Cardiac septum (tissue), 1 donor: ENCODE measurements around the gene PTPRN2. TPM values are rescaled to one million over a fixed set of nuclear protein-coding genes. Genes with fewer than 3 reads are reported as not detected.
"Not testable (repeated sequence)": the region's sequence is repeated elsewhere in the genome, so short reads cannot be mapped to it uniquely, and the experiment has no call there.

Experiments used
- DNase-seq: peaks from one replicate; pipeline ENCODE4 v3.0.0-alpha.2; 2020; ENCODE audit warnings: low spot score
- intact Hi-C: fragments of 100-400 bp; cut with DNase I; formaldehyde crosslinking; loops from one replicate; pipeline ENCODE4 v1.14.0; 2022
- total RNA-seq: library from RNA; stranded (reverse); fragmentation: NEBNext Ultra II Directional; extraction: Animal tissue kit (Norgen Biotek cat#: 25700); gene quantifications from one replicate; pipeline ENCODE4 v1.2.1, GENCODE V29; 2021
- donor health status: DM: no; HTN: no; CAD: no.

Gene PTPRN2
- total RNA-seq, 1 donor from 2014 or later: 0.92 TPM

GRCh38 chr7:158037211-158037610 lies 550.4 kb downstream of the PTPRN2 start:
- intact Hi-C loops: no loop called here
- DNase-seq: peak; percentile 51

GRCh38 chr7:158035343-158035742 lies 552.3 kb downstream of the PTPRN2 start:
- peak; percentile 62 for DNase-seq
- intact Hi-C loops: no loop called here

GRCh38 chr7:158034571-158034970 lies 553.1 kb downstream of the PTPRN2 start:
- peak; percentile 74 for DNase-seq
- intact Hi-C loops: no loop called here

GRCh38 chr7:158033925-158034324 lies 553.7 kb downstream of the PTPRN2 start:
- peak; percentile 10 for DNase-seq

GRCh38 chr7:158033196-158033595 lies 554.4 kb downstream of the PTPRN2 start:
- intact Hi-C loops: no loop called here
- DNase-seq: peak; percentile 38

More at GRCh38 chr7:158033925-158034324, 553.7 kb downstream of the PTPRN2 start:
- intact Hi-C loops: not testable (repeated sequence)

GRCh38 chr7:158032561-158033115 lies 555.0 kb downstream of the PTPRN2 start:
- intact Hi-C loops: no loop called here

GRCh38 chr7:158031867-158032308 lies 555.7 kb downstream of the PTPRN2 start:
- DNase-seq: peak; percentile 38
- intact Hi-C loops: no loop called here

More at GRCh38 chr7:158032561-158033115, 555.0 kb downstream of the PTPRN2 start:
- DNase-seq: no peak

- DNase-seq: peak; percentile 29
- intact Hi-C loops: no loop called here
These were observed 557.1 kb downstream of the PTPRN2 start for GRCh38 chr7:158030566-158030965.

GRCh38 chr7:158030071-158030470 lies 557.6 kb downstream of the PTPRN2 start:
- peak; percentile 50 for DNase-seq
- intact Hi-C loops: no loop called here

- intact Hi-C loops: no loop called here
- DNase-seq: peak; percentile 66
These were observed 558.1 kb downstream of the PTPRN2 start for GRCh38 chr7:158029509-158029908.

- DNase-seq: peak; percentile 24
- intact Hi-C loops: no loop called here
These were observed 558.7 kb downstream of the PTPRN2 start for GRCh38 chr7:158028971-158029370.

- DNase-seq: peak; percentile 24
- intact Hi-C loops: no loop called here
These were observed 559.2 kb downstream of the PTPRN2 start for GRCh38 chr7:158028290-158028941.

- DNase-seq: peak; percentile 29
- intact Hi-C loops: no loop called here
These were observed 560.0 kb downstream of the PTPRN2 start for GRCh38 chr7:158027646-158028045.

GRCh38 chr7:158026636-158027265 lies 560.9 kb downstream of the PTPRN2 start:
- intact Hi-C loops: no loop called here
- DNase-seq: peak; percentile 61

GRCh38 chr7:158025686-158026600 lies 561.7 kb downstream of the PTPRN2 start:
- peak; percentile 31 for DNase-seq
- intact Hi-C loops: no loop called here

- DNase-seq: peak; percentile 19
- intact Hi-C loops: no loop called here
These were observed 562.7 kb downstream of the PTPRN2 start for GRCh38 chr7:158024881-158025280.

GRCh38 chr7:158024351-158024715 lies 563.3 kb downstream of the PTPRN2 start:
- peak; percentile 27 for DNase-seq
- intact Hi-C loops: no loop called here

GRCh38 chr7:158023681-158024350 lies 563.8 kb downstream of the PTPRN2 start:
- DNase-seq: peak; percentile 51
- intact Hi-C loops: no loop called here

- DNase-seq: peak; percentile 43
- intact Hi-C loops: no loop called here
These were observed 564.5 kb downstream of the PTPRN2 start for GRCh38 chr7:158023157-158023556.
